Measurements from ENCODE around the gene PRSS21.

Gene PRSS21

GRCh38 chr16:2825906-2826305 lies 8.9 kb downstream of the PRSS21 start:
- no peak for DNase-seq (ENCODE audit: low read depth)

- DNase-seq (ENCODE audit: low read depth): no peak
These were observed 9.7 kb downstream of the PRSS21 start for GRCh38 chr16:2826591-2827373.

GRCh38 chr16:2827374-2827791 lies 10.3 kb downstream of the PRSS21 start:
- DNase-seq (ENCODE audit: low read depth): no peak

DNA sequence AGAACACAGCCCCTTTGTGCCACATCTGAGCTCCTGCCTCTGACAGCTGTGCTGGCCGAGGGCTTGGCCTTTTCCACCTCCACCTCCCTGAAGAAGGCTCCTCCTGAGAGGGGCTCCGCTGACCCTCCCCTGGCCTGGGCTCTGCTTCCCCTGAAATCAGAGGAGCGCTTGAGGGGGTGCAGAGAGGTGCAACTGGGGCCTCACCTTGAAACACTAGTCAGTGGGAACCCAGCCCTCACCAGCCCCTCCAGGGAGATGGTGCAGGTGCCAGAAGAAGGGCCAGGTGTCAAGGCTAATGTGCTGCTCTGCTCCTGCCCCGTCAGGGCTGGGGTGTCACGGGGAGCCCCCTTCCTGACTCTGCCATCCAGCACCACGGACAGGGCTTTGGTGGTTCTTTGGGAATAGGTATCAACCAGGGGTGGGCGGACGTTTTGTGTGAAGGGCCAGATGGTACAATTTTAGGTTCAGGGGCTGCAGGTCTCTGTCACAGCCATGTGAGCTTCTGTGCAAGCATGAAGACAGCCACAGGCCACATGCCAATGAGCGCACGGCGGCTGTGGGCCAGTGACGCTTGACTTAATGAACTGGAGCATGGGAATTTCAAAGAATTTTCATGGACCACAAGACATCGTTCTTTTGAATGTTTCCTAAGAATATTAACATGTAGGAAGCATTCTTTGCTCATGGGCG lies 10.9 kb downstream of the PRSS21 start:
- no peak for DNase-seq (ENCODE audit: low read depth)

DNA sequence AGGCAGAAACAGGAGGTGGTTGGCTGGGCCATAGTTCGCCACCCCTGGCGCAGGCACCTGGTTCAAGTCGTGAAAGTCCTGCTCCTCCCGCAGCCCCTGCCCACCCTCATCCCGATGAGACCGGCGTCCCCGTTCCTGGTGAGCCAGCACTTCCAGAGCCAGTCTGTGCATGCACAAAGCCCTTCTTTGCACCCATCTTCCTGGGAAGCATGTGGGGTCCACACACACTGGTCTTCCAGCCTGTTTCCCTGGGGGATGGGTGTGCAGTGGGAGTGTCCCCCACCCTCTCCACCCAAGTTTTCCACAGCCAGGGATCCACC lies 11.4 kb downstream of the PRSS21 start:
- no peak for DNase-seq (ENCODE audit: low read depth)

GRCh38 chr16:2828876-2829430 lies 11.9 kb downstream of the PRSS21 start:
- no peak for DNase-seq (ENCODE audit: low read depth)

DNA sequence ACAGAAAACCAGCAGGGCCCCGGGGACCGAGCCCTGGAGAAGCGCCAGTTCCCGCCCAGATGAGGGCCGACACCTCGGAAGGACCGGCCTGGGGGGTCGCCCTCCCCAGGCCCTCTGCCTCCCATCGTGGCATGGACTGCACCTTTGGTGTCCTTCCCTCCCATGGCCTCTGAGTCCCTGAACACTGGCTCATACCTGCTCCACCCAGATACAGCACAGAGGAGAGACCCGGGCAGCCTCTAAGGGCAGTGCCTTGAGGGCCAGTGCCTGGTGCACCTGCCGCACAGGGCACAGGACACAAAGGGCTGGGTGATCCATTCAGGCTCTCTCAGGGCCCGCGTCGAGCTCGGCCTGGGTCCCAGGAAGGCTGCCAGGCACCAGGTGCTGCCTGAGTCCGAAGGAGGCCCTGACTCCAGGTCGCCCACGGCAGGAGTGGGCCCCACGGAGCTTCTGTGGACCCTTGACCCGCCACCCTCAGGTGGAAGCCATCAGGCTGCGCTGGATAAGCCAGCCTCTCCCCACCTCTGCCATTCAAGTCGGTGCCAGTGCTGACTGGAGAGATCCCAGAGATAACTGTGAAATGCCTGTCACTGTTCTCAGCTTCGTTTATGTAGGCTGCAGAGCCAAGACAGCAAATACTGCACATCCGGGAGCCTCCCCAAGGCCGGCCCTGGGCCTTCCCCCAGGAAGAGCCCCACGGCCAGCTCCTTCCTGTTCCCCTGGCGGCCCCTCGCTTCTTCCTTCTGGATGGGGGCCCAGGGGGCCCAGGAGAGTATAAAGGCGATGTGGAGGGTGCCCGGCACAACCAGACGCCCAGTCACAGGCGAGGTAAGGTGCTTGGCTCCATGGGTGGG lies 12.7 kb downstream of the PRSS21 start, which contains the start of gene ZG16B:
Gene ZG16B, plus strand, starts transcription at position 803 of the 854 bp plus-strand sequence. CDS start 139 bp downstream, outside the sequence.
- DNase-seq (ENCODE audit: low read depth): no peak

DNA sequence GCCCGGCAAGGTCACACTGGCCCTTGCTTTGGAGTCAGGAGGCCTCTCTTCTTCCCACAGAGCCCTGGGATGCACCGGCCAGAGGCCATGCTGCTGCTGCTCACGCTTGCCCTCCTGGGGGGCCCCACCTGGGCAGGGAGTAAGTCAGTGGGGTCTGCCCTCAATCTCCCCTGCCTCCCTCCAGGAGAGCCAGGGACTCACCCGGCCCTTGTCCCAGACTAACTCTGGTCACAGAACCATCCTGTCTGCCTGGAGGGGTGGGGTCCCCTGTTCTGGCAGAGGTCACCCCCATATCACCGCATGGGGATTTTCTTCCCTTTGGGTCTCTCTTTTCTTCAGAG lies 13.3 kb downstream of the PRSS21 start:
- DNase-seq (ENCODE audit: low read depth): no peak

- DNase-seq (ENCODE audit: low read depth): no peak
These were observed 14.2 kb downstream of the PRSS21 start for GRCh38 chr16:2831203-2831602.

- DNase-seq (ENCODE audit: low read depth): no peak
These were observed 16.7 kb downstream of the PRSS21 start for GRCh38 chr16:2833776-2834175.

DNA sequence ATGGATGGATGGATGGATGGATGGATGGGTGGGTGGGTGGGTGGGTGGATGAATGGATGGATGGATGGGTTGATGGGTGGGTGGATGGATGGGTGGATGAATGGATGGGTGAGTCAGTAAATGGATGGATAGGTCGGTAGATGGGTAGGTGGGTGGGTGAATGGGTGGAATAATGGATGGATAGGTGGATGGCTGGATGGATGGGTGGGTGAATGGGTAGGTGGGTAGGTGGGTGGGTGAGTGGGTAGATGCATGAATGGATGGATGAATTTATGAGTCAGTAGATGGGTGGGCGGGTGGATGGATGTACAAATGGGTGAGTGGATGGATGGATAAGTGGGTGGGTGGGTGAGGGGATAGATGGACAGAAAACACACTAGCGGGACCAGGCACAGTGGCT lies 17.9 kb downstream of the PRSS21 start:
- DNase-seq (ENCODE audit: low read depth): no peak

DNA sequence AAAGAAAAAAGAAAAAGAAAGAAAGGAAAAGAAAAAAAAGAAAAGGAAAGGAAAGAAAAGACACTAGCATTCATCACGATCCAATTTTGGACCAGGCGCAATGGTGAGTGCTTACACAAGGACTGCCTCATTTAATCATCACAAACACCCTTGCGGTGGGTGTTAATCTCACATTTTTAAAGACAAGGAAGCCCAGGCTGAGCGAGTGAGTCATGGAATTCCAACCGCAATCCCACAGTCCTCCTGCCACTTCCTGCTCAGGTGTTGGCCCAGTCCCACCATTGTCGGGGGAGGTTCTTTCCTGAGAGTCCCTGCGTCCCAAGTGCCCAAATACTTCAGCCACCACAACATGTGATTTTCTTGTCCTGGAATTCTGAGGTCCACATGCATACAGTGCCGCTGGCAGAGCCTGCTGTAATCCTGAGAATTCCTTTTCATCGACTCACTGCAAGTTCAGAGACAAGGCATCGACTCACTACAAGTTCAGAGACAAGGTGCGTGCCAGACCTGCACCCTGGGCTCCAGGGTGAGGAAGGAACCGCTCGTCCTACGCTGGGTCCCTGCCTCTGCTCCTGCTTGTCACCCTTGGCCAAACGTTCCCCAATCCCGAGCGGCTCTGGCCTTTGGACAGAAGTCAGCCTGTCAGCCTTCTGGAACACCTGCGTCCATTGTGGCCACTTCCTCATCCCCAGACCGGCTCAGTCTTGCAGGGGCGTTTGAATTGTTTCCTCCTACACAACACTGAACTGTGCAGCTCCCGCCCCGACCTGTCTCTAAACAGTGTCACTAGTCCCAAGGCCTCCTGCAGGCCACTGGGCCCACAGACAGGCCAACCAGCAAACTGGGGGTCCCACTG lies 18.8 kb downstream of the PRSS21 start:
- no peak for DNase-seq (ENCODE audit: low read depth)

- DNase-seq (ENCODE audit: low read depth): no peak
These were observed 19.8 kb downstream of the PRSS21 start for GRCh38 chr16:2836646-2837508.

- peak; percentile 30 for DNase-seq (ENCODE audit: low read depth)
These were observed 21.9 kb downstream of the PRSS21 start for GRCh38 chr16:2838928-2839327.

- no peak for DNase-seq (ENCODE audit: low read depth)
These were observed 22.8 kb downstream of the PRSS21 start for GRCh38 chr16:2839650-2840450.

- no peak for DNase-seq (ENCODE audit: low read depth)
These were observed 23.9 kb downstream of the PRSS21 start for GRCh38 chr16:2840914-2841313.

GRCh38 chr16:2841606-2842339 lies 24.7 kb downstream of the PRSS21 start:
- no peak for DNase-seq (ENCODE audit: low read depth)

GRCh38 chr16:2842340-2843000 lies 25.4 kb downstream of the PRSS21 start:
- DNase-seq (ENCODE audit: low read depth): peak; percentile 73

Data from activated T-helper 9 cell treated with anti-CD3 and anti-CD28 coated beads, Interleukin-2, amount 50 U/mL, for 16 hours (primary cell).